Endothelial cell (in vitro differentiated cells): ENCODE measurements around the gene AIMP2. TPM values are rescaled to one million over a fixed set of nuclear protein-coding genes. Genes with fewer than 3 reads are reported as not detected.
A peak's percentile ranks its signal among the peaks of the same experiment; 100 is the strongest.
"Not testable (repeated sequence)": the region's sequence is repeated elsewhere in the genome, so short reads cannot be mapped to it uniquely, and the experiment has no call there.

Experiments used
- DNase-seq: peaks from one replicate; pipeline ENCODE4 v3.0.0; 2021; ENCODE audit warnings: low spot score
- H3K27ac Mint-ChIP-seq: one replicate; pipeline ENCODE4 v1.8.0; 2021; ENCODE audit warnings: mixed read lengths, inconsistent platforms; ENCODE audit not compliant: unreplicated experiment
- H3K27me3 Mint-ChIP-seq: one replicate; pipeline ENCODE4 v1.8.0; 2021; ENCODE audit warnings: mild to moderate bottlenecking, moderate library complexity, mixed read lengths, inconsistent platforms; ENCODE audit not compliant: unreplicated experiment
- H3K36me3 Mint-ChIP-seq: one replicate; pipeline ENCODE4 v1.8.0; 2021; ENCODE audit warnings: mild to moderate bottlenecking, low read depth, mixed read lengths, inconsistent platforms; ENCODE audit not compliant: unreplicated experiment
- H3K4me1 Mint-ChIP-seq: one replicate; pipeline ENCODE4 v1.8.0; 2021; ENCODE audit warnings: mild to moderate bottlenecking, mixed read lengths, inconsistent platforms; ENCODE audit not compliant: unreplicated experiment
- H3K4me3 Mint-ChIP-seq: one replicate; pipeline ENCODE4 v1.8.0; 2021; ENCODE audit warnings: mild to moderate bottlenecking, mixed read lengths, inconsistent platforms; ENCODE audit not compliant: unreplicated experiment
- H3K9me3 Mint-ChIP-seq: one replicate; pipeline ENCODE4 v1.8.0; 2021; ENCODE audit warnings: mixed read lengths, inconsistent platforms; ENCODE audit not compliant: unreplicated experiment
- CTCF ChIP-seq: fragments of 200-600 bp; sonication (generic); IDR thresholded peaks from one replicate; pipeline ENCODE4 v1.5.0; 2021; ENCODE audit warnings: antibody characterized with exemption; ENCODE audit not compliant: unreplicated experiment
- total RNA-seq: library from RNA; stranded (reverse); fragmentation: NEBNext Ultra II Directional; extraction: Animal tissue kit (Norgen Biotek cat#: 25700); gene quantifications from one replicate; pipeline ENCODE4 v1.2.1, GENCODE V29; 2021; ENCODE audit not compliant: unreplicated experiment

Gene AIMP2
- total RNA-seq, 1 donor from 2014 or later: 25.3 TPM

DNA sequence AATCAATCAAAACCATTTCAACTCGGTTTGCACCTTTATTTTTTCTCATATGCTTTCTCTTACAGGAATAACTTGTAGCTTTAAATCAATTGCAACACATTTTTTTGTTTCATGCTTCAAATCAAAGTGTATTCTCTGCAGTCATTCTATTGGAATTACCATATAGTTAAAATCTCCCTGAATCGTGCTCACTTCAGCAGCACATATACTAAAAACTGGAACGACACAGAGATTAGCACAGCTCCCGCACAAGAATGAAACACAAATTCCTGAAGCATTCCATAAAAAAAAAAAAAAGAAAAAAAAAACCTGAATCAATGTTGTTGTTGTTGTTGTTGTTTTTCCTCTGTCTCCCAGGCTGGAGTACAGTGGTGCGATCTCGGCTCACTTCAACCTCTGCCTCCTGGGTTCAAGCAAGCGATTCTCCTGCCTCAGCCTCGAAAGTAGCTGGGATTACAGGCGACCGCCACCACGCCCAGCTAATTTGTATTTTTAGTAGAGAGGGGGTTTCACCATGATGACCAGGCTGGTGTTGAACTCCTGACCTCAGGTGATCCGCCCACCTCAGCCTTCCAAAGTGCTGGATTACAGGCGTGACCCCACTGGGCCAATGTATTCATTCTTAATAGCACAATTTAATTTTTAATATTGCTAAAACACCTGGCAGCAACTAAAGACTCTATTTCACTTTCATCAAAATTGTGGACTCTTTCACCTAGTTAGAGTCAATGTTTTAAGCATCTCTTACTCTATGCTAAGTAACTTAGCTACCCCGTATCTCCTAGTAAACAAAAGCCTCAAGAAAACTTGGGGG lies 48.5 kb downstream of the AIMP2 start:
- peak overlapping the region; percentile 67 for H3K4me3 Mint-ChIP-seq
- no peak for TF ChIP-seq CTCF
- peak overlapping the region; percentile 30 for H3K27ac Mint-ChIP-seq
- H3K27me3 Mint-ChIP-seq: no peaks in the 10 kb centered on the region
- H3K36me3 Mint-ChIP-seq: peaks cover 6% of the 10 kb centered on the region
- H3K9me3 Mint-ChIP-seq: no peaks in the 10 kb centered on the region
- peaks cover 12% of the 10 kb centered on the region for H3K4me1 Mint-ChIP-seq
- no peak for DNase-seq

DNA sequence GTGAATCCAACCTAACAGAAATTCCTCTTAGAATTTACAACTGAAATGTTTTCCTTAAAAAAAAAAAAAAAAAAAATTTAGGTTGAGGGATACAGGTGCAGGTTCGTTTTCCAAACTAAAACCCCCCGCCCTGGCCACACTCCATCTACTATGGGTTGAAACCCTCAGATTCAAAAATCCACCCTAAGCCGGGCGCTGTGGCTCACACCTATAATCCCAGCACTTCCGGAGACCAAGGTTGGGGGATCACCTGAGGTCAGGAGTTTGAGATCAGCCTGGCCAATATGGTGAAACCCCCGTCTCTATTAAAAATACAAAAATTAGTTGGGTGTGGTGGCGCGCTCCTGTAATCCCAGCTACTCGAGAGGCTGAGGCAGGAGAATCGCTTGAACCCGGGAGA lies 50.9 kb downstream of the AIMP2 start:
- not testable (repeated sequence) for H3K4me1 Mint-ChIP-seq, H3K27me3 Mint-ChIP-seq, H3K36me3 Mint-ChIP-seq, H3K4me3 Mint-ChIP-seq, H3K9me3 Mint-ChIP-seq, DNase-seq, H3K27ac Mint-ChIP-seq

GRCh38 chr7:6071406-6071805 lies 62.3 kb downstream of the AIMP2 start:
- peaks cover 1% of the 10 kb centered on the region for H3K27me3 Mint-ChIP-seq
- no peak overlapping the region for H3K27ac Mint-ChIP-seq
- DNase-seq: no peak
- no peak for TF ChIP-seq CTCF
- no peak overlapping the region for H3K4me3 Mint-ChIP-seq
- no peaks in the 10 kb centered on the region for H3K4me1 Mint-ChIP-seq
- no peaks in the 10 kb centered on the region for H3K9me3 Mint-ChIP-seq
- H3K36me3 Mint-ChIP-seq: no peaks in the 10 kb centered on the region

Other genes with a start within 250 kb of the AIMP2 start
- 40.8 TPM for gene RNF216, start 227.6 kb upstream of the AIMP2 start, total RNA-seq
- gene OCM, start 128.5 kb upstream of the AIMP2 start, total RNA-seq: not detected
- gene CCZ1, start 110.5 kb upstream of the AIMP2 start, total RNA-seq: 62.1 TPM
- gene RSPH10B, start 38.6 kb upstream of the AIMP2 start, total RNA-seq: 0.44 TPM
- gene PMS2, start 223 bp upstream of the AIMP2 start, total RNA-seq: 16.3 TPM
- not detected for gene ANKRD61, start 22.1 kb downstream of the AIMP2 start, total RNA-seq
- 61.4 TPM for gene EIF2AK1, start 49.9 kb downstream of the AIMP2 start, total RNA-seq
- 16.2 TPM for gene USP42, start 95.7 kb downstream of the AIMP2 start, total RNA-seq